Measurements from ENCODE around the gene CENPV. TPM values are rescaled to one million over a fixed set of nuclear protein-coding genes. Genes with fewer than 3 reads are reported as not detected.

Gene CENPV
- total and polyA plus RNA-seq, 2 donors (not counting 3 experiments of a cell fraction or from before 2014, with no cell fraction given) = 38.2 to 41.6 TPM

- H2AFZ ChIP-seq (ENCODE audit: low read depth, low read length) = no peak overlapping the region
- intact Hi-C loops (cut with micrococcal nuclease) (no loop called here), dilution Hi-C loops (cut with MboI; ENCODE audit: extremely low pct_ligation_motif_present, low sequenced_read_pairs) (no loop called here)
- no peaks in the 10 kb centered on the region for H3K27me3 ChIP-seq (ENCODE audit: control insufficient read depth in 2 of 2, insufficient read depth in 2 of 2, low read length in 2 of 2)
- H3K9ac ChIP-seq (replicated peaks; ENCODE audit: extremely low read depth, insufficient read depth, low read length) = no peak overlapping the region
- no peaks in the 10 kb centered on the region for H3K36me3 ChIP-seq (ENCODE audit: control insufficient read depth in 2 of 2, extremely low read depth in 1 of 2, insufficient read depth in 2 of 2, low read length in 2 of 2)
- H3K9me3 ChIP-seq (replicated peaks; ENCODE audit: control insufficient read depth, insufficient read depth, low read length) = no peaks in the 10 kb centered on the region
- BruUV-seq (replicated peaks) = no TSS peak
- no peaks in the 10 kb centered on the region for H3K4me1 ChIP-seq (ENCODE audit: control insufficient read depth, extremely low read depth, insufficient read depth, low read length)
- ChIA-PET CTCF (interaction anchor here (1.4 kb wide), 1 partner anchor 44 kb away, joined by 3 read pairs; no protein-coding TSS in a partner anchor), POLR2A (no interaction called here)
- H3K79me2 ChIP-seq (ENCODE audit: control insufficient read depth, insufficient read depth, low read length) = no peaks in the 10 kb centered on the region
- H3K4me3 ChIP-seq (replicated peaks in 1 of 3; ENCODE audit: insufficient read depth in 1 of 3, low read depth in 1 of 3, low read length in 3 of 3) = no peak overlapping the region
- no peak overlapping the region for H3K27ac ChIP-seq (ENCODE audit: insufficient read depth, low read depth, low read length)
- no peak overlapping the region for H3K4me2 ChIP-seq (ENCODE audit: insufficient read depth, low read length)
- no peaks in the 10 kb centered on the region for H3K9me1 ChIP-seq (replicated peaks; ENCODE audit: control insufficient read depth, extremely low read depth, insufficient read depth, low read length)
- FAIRE-seq = no peak
- TF ChIP-seq MAX (IDR thresholded peaks at IDR 0.05; ENCODE audit: insufficient read depth, insufficient read length) (no peak), POLR2AphosphoS5 (IDR thresholded peaks at IDR 0.05; ENCODE audit: insufficient read depth, low read depth, low read length) (no peak), POLR2A (IDR thresholded peaks at IDR 0.05; ENCODE audit: low read depth, low read length) (no peak), MYC (IDR thresholded peaks at IDR 0.05; ENCODE audit: low read depth, low read length) (no peak), CTCF (IDR thresholded peaks at IDR 0.05; ENCODE audit: extremely low read depth in 1 of 2, insufficient read depth in 1 of 2, low read depth in 1 of 2, low read length in 2 of 2) (no peak), FOS (IDR thresholded peaks at IDR 0.05; ENCODE audit: borderline replicate concordance, insufficient read depth, low read length) (no peak), JUN (IDR thresholded peaks at IDR 0.05; ENCODE audit: borderline replicate concordance, insufficient read depth, insufficient read length, low read depth) (no peak), GATA2 (IDR thresholded peaks at IDR 0.05; ENCODE audit: insufficient read depth, insufficient read length, low read depth, low read length) (no peak), EZH2 (IDR thresholded peaks at IDR 0.05; ENCODE audit: borderline replicate concordance, low read depth, low read length, severe bottlenecking) (no peak)
- DNase-seq (ENCODE audit: low read depth, low spot score) = no peak
- no peaks in the 10 kb centered on the region for H4K20me1 ChIP-seq (replicated peaks; ENCODE audit: control insufficient read depth, extremely low read depth, insufficient read depth, low read length)
Observed at GRCh38 chr17:16319969-16320368, 33.3 kb downstream of the CENPV start.
